NCI-H345 treated with DMSO at 0.1 percent for 48 hours (cell line): ENCODE data around the gene ANKRD29.
"Not testable (repeated sequence)": the region's sequence is repeated elsewhere in the genome, so short reads cannot be mapped to it uniquely, and the experiment has no call there.

Experiments
- DNase-seq: peaks from one replicate; lab custom pipeline; 2025; ENCODE audit not compliant: unreplicated experiment; lab: John Stamatoyannopoulos, UW

ANKRD29 gene

DNA sequence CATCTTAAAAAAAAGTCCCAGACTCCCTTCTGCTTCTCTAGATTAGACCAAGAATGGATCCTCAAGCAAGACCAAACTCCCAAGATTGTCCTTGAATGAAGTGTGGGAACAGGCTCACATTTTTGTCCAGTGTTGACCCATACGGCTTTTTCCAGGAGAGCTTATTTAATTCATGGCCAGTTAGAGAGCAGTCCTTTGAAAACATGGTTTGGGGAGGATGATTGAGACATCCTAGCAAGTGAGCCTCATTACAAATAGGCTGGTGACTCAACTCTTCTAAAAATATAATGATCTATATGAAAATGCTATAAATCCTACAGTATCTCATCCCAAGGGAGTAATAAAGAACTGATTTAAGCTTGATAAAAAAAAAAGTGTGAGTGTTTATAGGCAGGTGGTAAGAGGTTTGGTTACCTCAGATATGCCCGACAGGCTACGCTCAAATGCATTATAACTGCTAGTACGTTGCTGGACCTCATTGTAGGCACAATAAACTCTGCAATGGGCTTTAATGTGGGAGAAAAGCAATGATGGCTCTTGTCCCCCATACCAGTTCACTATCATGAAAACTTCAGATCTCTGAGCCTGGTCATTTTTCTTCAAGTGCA is 17.0 kb downstream of the ANKRD29 start:
- no peak for DNase-seq

DNA sequence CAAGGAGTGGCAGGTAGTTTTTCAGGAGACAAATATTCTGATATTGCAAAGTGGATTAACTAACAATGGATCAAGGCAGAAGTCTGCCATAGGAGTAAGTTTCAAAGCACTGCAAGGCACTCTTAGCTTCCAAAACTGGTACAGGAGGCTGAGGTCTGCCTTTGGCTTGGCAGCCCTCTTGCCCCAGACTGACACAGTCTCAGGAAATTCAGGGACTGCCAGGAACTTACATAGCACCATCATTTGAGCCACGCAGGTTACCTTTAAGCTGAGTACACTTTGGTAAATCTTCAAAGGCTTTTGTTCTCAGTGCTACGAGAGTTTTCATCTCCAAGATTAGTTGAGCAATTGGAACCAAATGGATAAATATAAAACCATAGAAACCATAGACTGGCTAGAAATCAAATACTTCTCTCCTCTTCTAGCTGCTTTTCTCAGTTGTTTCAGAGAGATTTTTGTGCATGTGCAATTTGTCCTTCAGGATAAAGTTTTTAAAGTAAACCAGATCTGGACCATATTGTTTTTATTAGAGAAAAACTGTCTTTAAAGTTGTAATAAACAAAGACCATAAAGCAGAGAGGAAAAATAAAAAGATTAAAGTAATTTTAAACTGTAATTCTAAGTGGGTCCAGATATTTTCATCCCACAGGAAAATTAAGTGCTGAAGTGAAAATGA is 18.8 kb downstream of the ANKRD29 start:
- no peak for DNase-seq

DNA sequence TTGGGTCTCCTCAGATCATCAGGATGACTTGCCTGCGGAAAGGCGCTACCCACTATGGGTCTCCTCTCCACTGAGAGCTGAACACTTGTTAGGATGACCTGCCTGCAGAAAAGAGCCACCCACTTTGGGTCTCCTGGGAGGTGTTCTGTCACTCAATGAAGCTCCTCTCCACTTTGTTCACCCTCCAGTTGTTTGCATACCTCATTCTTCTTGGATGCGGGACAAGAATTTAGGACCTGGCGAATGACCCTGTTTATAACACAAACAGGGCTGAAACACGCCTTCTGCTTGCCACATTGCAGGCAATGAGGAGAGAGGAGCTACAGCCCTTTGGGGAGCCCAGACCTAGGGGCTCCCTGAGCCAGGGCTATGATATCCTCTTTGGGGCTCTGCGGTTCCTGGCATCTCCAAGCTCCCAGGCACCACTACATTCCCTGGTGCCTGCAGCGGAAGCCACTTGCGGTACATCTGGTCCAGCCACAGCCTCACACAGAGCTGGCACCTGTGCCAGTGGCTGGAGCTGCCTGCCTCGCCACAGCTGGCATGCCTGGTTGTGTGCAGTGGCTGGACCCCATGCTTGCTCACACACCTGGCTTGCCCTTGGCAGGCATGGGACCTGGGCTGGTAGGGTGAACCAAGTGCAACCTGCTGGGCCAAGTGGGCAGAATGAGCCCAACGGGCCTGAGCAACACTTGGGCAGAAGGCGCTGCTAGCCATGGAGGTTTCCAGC is 20.6 kb downstream of the ANKRD29 start:
- DNase-seq, result no peak

DNA sequence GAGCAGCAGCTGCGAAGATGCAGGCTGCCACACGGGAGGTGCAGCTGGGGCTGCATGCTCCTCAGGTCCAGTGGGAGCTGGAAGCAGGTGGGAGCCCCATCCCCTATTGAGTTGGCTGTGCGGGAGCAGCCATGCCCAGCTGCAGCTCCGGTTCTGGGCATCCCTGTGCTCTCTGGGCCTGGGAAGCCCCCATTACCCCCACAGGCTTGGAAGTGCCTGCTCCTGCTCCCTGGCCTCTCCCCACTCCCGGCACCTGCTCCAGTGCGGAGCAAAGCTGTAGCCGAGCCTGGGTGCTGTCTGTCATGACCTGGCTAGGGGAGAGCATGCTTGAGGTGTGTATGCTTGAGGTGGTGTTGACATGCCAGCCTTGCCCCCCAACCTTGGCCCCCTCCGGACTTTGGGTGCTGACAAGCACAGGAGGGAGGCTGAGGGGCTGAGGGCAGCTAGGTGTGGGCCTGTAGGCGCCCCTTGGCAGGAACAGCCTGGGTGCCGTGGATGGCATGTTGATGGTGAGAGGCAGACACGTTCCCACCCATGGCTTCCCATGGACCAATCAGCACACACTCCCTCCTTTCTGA is 21.5 kb downstream of the ANKRD29 start:
- DNase-seq, result no peak

DNA sequence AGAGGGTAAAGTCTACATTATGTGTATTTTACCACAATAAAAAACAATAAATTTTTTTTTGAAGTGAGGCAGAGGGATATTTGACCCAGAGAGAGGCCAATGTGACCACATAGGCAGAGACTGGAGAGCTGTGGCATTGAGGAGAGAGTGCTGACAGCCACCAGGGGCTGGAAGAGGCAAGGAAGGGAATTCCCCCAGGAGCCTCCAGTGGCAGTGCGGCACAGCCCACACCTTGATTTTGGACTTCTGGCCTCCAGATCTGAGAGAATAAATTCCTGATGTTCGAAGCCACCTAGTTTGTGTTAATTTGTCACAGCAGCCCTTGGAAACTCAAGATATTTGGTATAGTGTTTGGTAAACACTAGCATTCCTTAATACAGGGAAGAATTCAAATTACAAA is 22.7 kb downstream of the ANKRD29 start:
- no peak for DNase-seq

DNA sequence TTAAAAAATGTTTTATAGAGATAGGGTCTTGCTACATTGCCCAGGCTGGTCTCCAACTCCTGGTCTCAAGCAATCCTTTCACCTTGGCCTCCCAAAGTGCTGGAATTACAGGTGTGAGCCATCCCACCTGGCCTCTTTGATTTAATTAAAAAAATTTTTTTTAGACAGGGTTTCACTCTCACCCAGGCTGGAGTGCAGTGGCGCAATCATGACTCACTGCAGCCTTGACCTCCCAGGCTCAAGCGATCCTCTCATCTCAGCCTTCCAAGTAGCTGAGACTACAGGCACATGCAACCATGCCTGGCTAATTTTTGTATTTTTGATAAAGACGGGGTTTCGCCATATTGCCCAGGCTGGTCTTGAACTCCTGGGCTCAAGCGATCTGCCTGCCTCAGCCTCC is 26.3 kb downstream of the ANKRD29 start:
- DNase-seq, result not testable (repeated sequence)

DNA sequence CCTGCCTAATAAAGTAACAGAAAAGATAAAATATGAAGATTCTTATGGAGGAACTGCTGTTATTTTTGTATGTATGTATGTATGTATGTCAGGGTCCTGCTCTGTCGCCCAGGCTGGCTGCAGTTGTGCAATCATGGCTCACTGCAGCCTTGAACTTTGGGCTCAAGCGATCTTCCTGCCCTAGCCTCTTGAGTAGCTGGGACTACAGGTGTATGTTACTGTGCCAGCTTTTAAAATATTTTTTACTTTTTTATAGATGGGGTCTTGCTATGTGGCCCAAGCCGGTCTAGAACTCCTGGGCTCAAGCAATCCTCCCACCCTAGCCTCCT is 26.7 kb downstream of the ANKRD29 start:
- no peak for DNase-seq

DNA sequence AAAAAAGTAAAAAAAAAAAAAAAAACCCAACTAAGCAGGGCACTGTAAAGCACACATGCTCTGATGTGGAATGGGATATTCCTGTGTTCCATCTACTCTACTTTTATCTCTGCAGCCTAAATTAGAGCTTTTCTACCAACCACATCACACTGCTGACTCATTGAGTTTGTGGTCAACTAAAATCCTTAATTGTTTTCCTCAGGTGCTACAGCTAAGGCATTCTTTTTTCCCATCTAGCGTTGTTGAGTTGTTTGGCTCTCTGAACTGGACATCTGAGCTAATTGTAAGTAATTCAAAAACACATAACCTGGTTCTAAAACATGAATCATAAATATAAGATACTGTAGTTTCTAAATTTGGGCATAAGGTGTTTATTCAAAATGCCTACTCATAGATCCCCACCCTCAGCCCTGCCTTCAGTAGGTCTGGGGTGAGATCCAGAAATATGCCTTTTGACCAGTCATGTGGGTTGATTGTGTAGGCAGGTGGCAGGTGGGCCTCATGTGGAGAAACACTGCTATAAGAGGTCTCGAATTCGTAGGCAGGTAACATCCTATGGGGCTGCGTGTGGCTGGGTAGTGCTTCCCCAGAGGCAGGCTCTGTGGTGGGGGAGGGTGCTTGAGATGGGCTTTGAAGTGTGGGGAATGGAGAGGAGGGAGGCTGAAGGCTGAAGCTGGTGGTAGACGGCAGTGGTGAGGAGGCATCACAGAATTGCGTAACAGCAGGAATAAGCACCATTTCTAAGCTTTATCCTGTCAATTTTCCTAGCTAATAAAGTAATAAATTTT is 27.2 kb downstream of the ANKRD29 start:
- DNase-seq, result peak; percentile 20

DNA sequence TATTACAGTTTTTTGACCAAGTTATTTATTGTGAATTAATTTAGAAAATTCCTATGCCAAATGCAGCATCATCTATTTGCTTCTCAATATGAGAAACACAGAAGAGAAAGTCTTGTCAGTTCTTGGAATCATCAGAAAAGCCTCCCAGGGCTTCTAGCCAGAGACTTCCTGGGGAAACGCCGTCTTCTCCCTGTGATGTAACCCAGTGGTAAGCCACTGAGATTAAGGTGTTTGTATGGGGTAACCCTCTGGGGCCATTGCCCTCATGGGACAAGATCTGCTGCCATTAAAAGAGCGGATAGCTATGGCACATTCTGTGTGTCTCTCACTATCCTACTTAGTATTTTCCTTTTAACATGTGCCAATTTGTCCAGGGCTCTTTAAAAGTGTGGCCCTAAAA is 28.0 kb downstream of the ANKRD29 start:
- no peak for DNase-seq

DNA sequence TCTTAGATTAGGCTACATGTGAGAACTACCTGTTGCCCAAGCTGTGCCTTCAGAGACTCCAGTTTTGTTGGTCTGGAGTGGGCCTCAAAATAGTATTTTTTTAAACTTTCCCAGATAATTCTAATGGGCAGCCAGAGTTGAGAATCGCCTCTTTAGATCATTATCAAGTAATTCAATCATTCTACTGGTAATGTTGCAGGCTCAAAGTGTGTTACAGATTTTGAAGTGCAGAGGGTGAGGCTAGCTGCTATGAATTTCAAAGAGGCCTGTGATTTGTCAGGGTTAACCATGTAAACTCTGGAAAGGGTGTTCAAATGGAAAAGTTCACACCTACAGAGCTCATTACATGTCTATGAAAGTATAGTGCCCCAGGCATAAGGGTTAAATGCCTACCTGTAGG is 30.1 kb downstream of the ANKRD29 start:
- no peak for DNase-seq

DNA sequence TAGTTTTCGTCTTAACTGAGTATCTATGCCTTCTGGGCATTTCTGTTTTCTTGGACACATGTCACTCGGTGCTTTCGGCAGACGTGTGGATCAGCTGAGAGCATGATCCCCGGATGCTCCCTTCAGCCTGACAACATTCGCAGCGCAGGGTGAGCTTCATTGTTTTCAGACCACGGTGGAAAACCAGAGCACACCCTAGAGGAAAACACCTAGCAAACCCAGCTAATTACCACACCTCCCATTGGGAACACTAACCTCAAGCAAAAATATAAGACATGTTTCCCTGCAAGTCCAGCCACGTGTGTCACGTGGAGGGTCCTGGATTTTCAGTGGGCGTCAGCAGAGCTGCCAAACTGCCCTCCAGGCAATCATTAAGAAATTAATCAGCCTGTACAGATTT is 31.0 kb downstream of the ANKRD29 start:
- no peak for DNase-seq

DNA sequence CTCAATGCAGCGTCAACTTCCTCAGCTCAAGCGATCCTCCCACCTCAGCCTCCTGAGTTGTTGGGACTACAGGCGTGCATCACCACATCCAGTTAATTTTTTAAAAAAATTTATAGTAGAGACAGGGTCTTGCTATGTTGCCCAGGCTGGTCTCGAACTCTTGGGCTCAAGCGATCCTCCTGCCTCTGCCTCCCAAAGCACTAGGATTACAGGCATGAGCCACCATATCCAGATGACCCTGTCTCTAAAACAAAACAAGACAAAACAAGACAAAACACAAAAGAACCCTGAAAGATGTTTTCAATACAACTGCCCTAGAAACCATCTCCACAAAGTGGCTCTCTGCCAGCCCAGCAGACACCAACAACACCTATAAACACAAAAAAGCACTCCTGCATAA is 31.4 kb downstream of the ANKRD29 start:
- no peak for DNase-seq

DNA sequence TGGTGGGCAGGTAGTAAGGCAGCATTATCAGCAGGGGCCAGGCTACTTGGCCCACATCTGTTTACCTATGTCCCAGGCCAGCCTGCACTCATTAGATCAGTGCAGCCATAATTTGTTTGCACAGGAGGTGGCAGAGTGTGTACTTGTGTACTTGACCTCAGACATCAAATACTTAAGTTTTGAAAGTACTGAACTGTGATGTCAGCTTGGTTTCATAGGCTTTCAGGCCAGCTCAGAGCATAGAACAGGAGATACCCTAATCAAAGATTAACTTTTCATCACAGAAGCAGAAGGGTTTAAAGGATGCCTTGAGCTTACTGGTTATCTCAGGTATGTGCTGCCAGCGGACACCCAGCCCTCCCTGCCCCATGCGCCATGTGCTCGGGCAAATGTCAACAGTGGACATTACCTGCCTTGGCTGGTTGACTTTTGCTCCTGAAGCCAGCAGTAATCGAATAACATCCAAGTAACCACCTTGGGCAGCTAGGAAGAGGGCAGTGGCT is 33.2 kb downstream of the ANKRD29 start:
- no peak for DNase-seq

DNA sequence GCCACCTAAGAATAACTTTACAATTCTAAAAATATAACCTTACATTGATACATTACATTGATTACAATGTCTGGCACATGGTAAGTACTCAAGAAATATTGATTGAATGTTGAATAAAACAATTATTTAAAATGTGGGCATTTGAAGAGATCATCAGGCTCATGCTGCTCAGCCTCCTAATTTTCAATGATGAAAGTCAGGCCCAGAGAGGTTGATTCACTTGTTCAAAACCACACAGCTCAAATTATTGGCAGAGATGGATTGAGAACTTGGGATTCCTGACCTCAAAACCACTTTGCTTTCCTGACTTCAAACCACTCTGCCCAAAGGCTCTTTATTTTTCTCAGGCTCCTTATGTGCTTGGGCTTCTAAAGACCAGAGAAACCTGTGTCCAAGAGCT is 34.7 kb downstream of the ANKRD29 start:
- no peak for DNase-seq

DNA sequence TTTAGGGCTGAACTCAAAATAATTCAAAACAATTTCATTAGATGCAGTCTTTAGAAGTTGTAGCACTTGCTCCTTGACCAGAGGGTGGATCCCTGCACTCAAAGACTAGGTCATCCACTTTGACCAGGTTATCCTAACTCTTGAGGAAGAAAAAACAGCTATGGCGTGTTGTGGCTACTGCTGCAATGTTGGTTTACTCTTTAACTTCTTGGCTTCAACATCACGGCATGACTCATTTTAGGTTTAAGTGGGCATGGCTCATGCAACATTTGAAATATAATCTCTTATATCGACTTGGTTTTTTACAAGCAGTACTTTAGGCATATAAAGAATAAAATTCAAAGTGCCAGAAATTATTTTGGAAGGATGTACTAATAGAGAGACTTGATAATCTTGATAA is 35.4 kb downstream of the ANKRD29 start:
- no peak for DNase-seq

DNA sequence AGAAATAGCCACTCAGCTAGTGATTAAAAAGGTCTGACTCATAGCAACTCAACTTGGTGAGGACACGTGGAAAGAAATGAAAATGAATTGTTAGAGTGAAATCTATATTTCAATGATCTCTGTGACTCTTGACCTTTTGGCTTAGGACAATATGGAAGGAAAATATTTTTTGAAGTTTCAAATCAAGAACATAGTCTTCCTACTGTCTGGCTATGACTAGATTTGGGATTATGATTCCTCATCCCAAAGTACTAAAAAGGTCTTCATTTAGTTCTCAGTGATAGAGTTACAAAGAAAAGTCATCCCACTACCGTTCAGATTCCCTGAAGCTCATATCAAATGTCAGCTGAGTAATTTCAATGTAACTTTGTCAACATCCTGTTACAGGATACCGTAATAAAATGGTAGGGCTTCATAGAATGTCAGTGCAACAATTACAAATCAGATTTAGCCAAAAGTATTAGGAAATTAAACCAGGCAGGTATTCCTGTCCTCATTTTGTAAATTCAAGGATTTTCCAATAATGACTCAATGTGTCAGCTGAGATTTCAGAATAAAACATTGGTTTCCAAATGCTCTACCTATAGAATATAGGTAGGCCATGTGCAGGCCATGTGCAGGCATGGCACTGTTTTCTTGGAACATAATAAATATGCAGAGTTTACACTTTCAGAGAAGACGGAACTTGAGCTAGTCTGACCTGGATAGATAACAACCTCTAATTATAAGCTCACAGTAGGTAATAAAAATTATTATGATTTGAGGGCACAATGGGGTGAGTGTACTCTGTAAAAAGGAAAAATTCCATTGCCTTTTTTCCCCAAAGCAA is 36.0 kb downstream of the ANKRD29 start:
- no peak for DNase-seq

DNA sequence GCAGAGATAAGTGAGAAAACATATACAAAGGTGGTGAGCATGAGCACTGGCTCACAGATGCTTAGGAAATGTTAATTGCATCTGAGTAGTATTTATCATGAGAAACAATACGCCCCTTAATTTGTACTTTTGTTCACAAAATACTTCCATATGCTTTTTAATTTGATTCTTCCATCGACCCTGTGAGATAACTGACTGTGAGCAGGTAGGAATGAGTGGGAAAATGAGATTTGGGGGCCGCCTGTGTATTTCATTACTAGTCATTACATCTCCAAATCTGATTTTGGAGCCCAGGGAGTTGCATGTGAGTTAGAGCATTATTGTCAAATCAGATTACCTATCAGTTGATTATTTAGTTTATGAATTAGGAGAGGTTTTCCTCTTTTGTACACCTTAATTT is 39.7 kb downstream of the ANKRD29 start:
- DNase-seq, result no peak

DNA sequence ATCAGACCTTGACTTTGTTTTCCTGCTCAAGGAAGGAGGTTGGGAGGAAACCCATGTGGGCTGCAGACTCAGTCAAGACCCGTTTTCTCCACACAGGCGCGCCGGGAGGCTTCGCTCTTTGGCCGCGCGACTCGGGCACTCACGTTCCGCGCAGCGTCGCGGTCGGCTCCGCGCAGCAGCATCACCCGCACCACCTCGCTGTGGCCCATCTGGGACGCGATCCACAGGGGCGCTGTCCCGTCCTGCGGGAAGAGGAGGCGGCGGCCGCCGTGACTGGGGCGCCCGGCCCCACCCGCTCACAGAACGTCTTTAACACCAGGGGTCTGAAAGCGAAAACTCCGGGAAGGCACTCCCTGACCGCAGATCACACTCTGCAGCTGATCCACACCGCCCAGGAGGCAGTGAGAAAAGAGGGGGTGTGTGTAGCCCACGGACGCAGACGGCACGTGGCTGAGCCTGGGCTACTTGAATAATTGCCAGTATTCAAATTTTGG is 43.3 kb downstream of the ANKRD29 start:
- no peak for DNase-seq

DNA sequence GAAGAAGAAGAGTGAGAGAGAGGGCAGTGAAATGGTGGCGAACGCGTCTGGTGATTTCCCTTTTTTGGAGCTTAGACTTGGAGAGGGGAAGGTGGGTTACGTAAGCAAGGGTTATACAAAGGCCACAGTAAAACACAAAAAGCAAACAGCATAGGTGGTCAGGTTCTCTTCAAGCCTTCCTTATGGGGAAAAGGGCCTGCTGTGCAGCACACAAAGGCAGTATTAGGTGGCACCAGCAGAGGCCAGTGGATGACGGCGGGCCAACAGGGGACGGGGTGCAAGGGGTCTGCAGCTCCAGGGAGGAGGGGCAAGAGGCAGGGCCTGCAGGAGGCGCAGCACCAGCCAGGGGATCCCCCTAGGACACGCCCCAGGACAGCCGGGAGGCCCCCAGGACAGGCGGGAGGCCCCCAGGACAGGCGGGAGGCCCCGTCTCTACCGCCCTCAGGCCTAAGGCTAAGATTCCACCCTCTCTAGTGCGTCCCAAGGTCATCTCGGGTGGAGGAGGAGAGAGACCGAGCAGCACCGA is 43.8 kb downstream of the ANKRD29 start:
- DNase-seq, result no peak

DNA sequence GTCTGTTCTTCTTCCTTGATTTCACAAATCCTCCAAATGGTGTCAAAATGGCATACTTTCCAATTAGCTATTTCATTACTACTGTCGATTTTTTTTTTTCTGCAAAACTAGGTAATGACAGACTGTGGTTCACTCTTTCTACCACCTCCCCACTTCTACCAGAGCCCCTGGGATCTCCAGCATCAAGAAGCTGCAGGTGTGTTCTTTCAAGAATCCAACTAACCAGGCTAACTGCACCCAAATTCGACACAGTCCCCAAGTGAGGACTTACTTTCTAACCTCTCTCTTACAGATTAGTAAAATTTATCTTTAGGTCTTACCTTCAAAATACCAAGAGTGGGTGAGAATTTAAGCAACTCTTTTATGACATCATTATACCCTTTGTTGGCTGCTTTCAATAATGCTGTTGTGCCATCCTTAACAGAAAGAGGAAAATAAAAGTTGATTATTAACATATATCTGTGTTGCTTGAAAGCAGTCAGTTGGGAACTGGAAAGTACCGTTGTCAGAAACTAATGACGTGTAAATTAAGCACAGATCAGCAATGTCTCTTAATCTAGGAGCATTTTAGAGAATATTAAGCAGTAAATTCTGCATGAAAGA is 45.2 kb downstream of the ANKRD29 start:
- DNase-seq, result no peak
